Liver (tissue), 9 donors: ENCODE results near the gene CMIP. TPM values are rescaled to one million over a fixed set of nuclear protein-coding genes. Genes with fewer than 3 reads are reported as not detected.

ENCODE experiments used
- DNase-seq: peaks from one replicate; pipeline ENCODE4 v3.0.0-alpha.2; 2017; ENCODE audit warnings: low spot score
- H3K27ac ChIP-seq, 2 donors: one replicate each; pipeline ENCODE4 v1.7.0; 2013; ENCODE audit warnings: inconsistent platforms in 2 of 2, low read length in 2 of 2, control low read depth in 1 of 2, low read depth in 1 of 2, mild to moderate bottlenecking in 1 of 2
- H3K27me3 ChIP-seq, 4 donors: one replicate each; pipeline versions ENCODE4 v1.6.1 to v1.7.0; 2013; ENCODE audit warnings: low read length in 3 of 4, inconsistent platforms in 1 of 4, mild to moderate bottlenecking in 1 of 4, moderate library complexity in 1 of 4; ENCODE audit not compliant: control insufficient read depth in 4 of 4, insufficient read depth in 4 of 4
- H3K36me3 ChIP-seq, 4 donors: one replicate each; pipeline versions ENCODE4 v1.6.1 to v1.7.0; 2013; ENCODE audit warnings: low read length in 3 of 4, mild to moderate bottlenecking in 3 of 4, low read depth in 1 of 4, moderate library complexity in 1 of 4; ENCODE audit not compliant: control insufficient read depth in 4 of 4, insufficient read depth in 3 of 4
- H3K4me1 ChIP-seq, 4 donors: one replicate each; pipeline versions ENCODE4 v1.6.1 to v1.7.0; 2013; ENCODE audit warnings: low read length in 3 of 4, mild to moderate bottlenecking in 3 of 4, moderate library complexity in 1 of 4; ENCODE audit not compliant: control insufficient read depth in 4 of 4, insufficient read depth in 4 of 4
- H3K4me3 ChIP-seq, 3 donors: one replicate each; pipeline versions ENCODE4 v1.6.1 to v1.7.0; 2013; ENCODE audit warnings: low read length in 3 of 3, control low read depth in 1 of 3, low read depth in 1 of 3, mild to moderate bottlenecking in 1 of 3
- H3K9ac ChIP-seq, 2 donors: one replicate each; pipeline ENCODE4 v1.7.0; 2013; ENCODE audit warnings: low read length in 2 of 2, mild to moderate bottlenecking in 2 of 2, moderate library complexity in 2 of 2, control low read depth in 1 of 2, low read depth in 1 of 2
- H3K9me3 ChIP-seq, 4 donors: one replicate each; pipeline versions ENCODE4 v1.6.1 to v1.7.0; 2013; ENCODE audit warnings: low read length in 3 of 4; ENCODE audit not compliant: control insufficient read depth in 4 of 4
- EGR1 ChIP-seq, 2 donors: IDR thresholded peaks; 2 replicates each; pipeline ENCODE4 v1.6.1; 2016 to 2018; ENCODE audit warnings: antibody characterized with exemption in 2 of 2, low read depth in 2 of 2
- FOXA1 ChIP-seq: IDR thresholded peaks from 2 replicates; pipeline ENCODE4 v1.6.1; 2016; ENCODE audit warnings: antibody characterized with exemption
- FOXA2 ChIP-seq: IDR thresholded peaks from 2 replicates; pipeline ENCODE4 v1.6.1; 2016; ENCODE audit warnings: antibody characterized with exemption
- GABPA ChIP-seq, 2 donors: IDR thresholded peaks in 1 of 2; conservative IDR thresholded peaks in 1 of 2; 2 replicates each; pipeline ENCODE4 v1.6.1; 2016; ENCODE audit warnings: antibody characterized with exemption in 2 of 2, mild to moderate bottlenecking in 1 of 2, moderate library complexity in 1 of 2
- HNF4G ChIP-seq: IDR thresholded peaks from 2 replicates; pipeline ENCODE4 v1.6.1; 2016; ENCODE audit warnings: antibody characterized with exemption
- JUND ChIP-seq, 2 donors: IDR thresholded peaks; 2 replicates each; pipeline ENCODE4 v1.6.1; 2016; ENCODE audit warnings: antibody characterized with exemption in 2 of 2
- NR2F2 ChIP-seq: IDR thresholded peaks from 2 replicates; pipeline ENCODE4 v1.6.1; 2016; ENCODE audit warnings: antibody characterized with exemption
- RAD21 ChIP-seq, 2 donors: IDR thresholded peaks; 2 replicates each; pipeline ENCODE4 v1.6.1; 2016; ENCODE audit warnings: antibody characterized with exemption in 2 of 2, mild to moderate bottlenecking in 2 of 2
- RXRA ChIP-seq, 2 donors: IDR thresholded peaks; 2 replicates each; pipeline ENCODE4 v1.6.1; 2017 to 2018; ENCODE audit warnings: antibody characterized with exemption in 2 of 2, mild to moderate bottlenecking in 1 of 2
- TAF1 ChIP-seq: conservative IDR thresholded peaks from 2 replicates; pipeline ENCODE4 v1.6.1; 2016; ENCODE audit warnings: antibody characterized with exemption, mild to moderate bottlenecking
- YY1 ChIP-seq: IDR thresholded peaks from 2 replicates; pipeline ENCODE4 v1.6.1; 2016; ENCODE audit warnings: antibody characterized with exemption, mild to moderate bottlenecking
- WGBS: extraction: QIAGEN DNeasy Blood & Tissue Kit; methylation state at CpG from one replicate; pipeline ENCODE4 v1.1.7; 2013; 5-methylcytosine and 5-hydroxymethylcytosine counted together
- polyA plus RNA-seq, 2 donors: library from polyadenylated mRNA; stranded (reverse) in 1 of 2; unstranded in 1 of 2; fragments of 200-250 nt in 1 of 2; fragments of >200 nt in 1 of 2; fragmentation: Nextera tagmentation in 1 of 2; extraction: Ambion mirVana in 1 of 2; gene quantifications; one replicate each; pipeline versions ENCODE4 v1.2.1 to v1.2.3, GENCODE V29; 2013 to 2015
- total RNA-seq, 2 donors: library from RNA; depleted of rRNA; stranded (reverse); fragments of >200 nt; gene quantifications; one replicate each; pipeline ENCODE4 v1.2.3, GENCODE V29; 2014
- TF ChIP-seq, protein P1 (sequence below): IDR thresholded peaks from 2 replicates; pipeline ENCODE4 v1.6.1; 2016; ENCODE audit warnings: antibody characterized with exemption
- TF ChIP-seq, protein P2 (sequence below): IDR thresholded peaks from 2 replicates; pipeline ENCODE4 v1.6.1; 2016; ENCODE audit warnings: antibody characterized with exemption
- TF ChIP-seq, protein P3 (sequence below): IDR thresholded peaks from 2 replicates; pipeline ENCODE4 v1.6.1; 2016; ENCODE audit warnings: antibody characterized with exemption
- donor health status: healthy.
- donor health status: healthy.
- donor health status: healthy.
- donor health status: healthy.
- donor health status: healthy.

CMIP gene
- total and polyA plus RNA-seq, 4 donors = 1.7 to 15.6 (median 10.1) TPM

DNA sequence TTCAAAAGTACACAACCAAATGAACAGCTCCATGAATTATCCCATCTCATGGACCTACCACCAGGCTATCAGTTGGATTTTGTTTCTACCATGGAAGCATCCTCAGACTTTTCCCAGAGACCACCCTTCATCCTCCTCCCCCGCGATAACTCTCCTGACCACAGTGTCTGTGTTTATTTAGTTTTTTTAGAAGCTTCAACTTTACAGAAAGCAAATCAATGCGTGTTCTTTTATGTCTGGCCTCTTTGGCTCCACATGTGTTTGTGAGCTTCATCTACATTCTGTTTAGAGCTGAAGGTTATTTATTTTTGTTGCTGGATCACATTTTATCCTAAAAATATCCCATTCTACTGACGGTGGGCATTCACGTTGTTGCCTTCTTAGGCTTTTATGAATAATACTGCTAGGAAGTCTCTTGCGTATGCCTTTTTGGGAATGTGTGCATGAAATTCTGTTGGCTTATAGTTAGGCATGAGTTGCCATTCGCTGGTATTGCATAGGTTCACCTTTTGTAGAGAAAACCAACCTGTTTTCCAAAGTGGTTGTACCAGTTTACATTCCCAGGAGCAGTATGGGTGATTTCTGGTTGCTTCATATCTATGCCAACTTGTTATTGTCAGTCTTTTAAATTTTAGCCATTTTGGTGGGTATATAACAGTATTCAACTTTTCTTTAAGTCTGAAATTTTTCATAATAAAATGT is 83.0 kb downstream of the CMIP start (continued):
- no peak for TF ChIP-seq GABPA (IDR thresholded peaks at IDR 0.05 in 1 of 2, conservative IDR thresholded peaks at IDR 0.05 in 1 of 2)
- no peak for TF ChIP-seq HNF4G
- TF ChIP-seq FOXA1 = no peak
- TF ChIP-seq TAF1 = no peak
- TF ChIP-seq JUND (IDR thresholded peaks at IDR 0.05) = no peak
- TF ChIP-seq FOXA2 = no peak
- TF ChIP-seq, protein P1, sequence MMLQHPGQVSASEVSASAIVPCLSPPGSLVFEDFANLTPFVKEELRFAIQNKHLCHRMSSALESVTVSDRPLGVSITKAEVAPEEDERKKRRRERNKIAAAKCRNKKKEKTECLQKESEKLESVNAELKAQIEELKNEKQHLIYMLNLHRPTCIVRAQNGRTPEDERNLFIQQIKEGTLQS = no peak
- no peak for TF ChIP-seq RXRA (IDR thresholded peaks at IDR 0.05)
- no peak for TF ChIP-seq YY1
- TF ChIP-seq RAD21 (IDR thresholded peaks at IDR 0.05) = no peak
- no peak for TF ChIP-seq EGR1 (IDR thresholded peaks at IDR 0.05; ENCODE audit: low read depth in 2 of 2)

DNA sequence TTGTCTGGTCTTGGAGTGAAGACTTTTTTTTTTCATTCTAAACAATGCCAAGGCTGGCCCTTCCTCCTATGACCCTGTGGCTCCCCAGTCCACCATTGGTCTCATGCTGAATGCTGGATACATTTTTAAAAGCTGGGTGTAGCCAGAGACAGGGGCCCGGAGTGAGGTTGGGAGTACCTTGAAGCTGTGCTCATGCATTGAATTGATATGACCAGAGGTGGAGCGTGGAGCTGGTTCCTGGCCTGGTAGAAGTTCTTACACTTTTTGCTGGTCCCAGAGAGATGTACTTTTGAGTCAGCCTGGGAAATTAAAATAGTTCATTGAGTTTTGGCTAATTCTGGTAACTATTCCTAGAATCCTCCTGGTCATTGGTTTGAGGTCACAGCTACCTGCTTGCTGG is 83.6 kb downstream of the CMIP start:
- Histone ChIP-seq H3K9me3 (no peaks in the 10 kb centered on the region), H3K4me1 (peaks cover 7 to 26% (median 19%) of the 10 kb centered on the region in 4 donors), H3K4me3 (no peak overlapping the region), H3K27ac (no peak overlapping the region), H3K9ac (no peak overlapping the region), H3K36me3 (no peaks in the 10 kb centered on the region), H3K27me3 (no peaks in the 10 kb centered on the region)
- no peak for DNase-seq
- TF ChIP-seq, protein P1 = no peak
- WGBS = 97% methylated on average over 2 of the region's 2 CpGs

DNA sequence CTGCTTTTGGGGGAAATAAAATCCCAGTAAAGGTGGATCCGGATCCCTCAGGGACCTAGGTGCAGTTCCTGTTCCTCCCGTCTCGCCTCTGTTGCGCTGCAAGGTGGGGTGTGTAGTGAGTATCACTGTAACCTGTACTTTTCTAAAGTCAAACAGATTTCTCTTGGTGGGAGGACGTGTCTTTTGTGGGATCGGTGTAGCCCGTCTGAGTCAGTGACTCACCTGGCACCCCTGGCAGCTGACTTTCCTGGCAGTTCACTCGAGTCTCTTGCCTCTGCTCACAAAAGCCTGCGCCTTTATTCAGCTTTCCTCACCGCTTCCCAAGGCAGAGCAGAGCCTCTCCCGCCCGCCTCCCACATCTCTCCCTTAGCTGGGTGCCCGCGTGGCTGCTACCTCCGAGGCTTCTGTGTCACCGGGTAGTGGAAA is 85.7 kb downstream of the CMIP start:
- 98% methylated on average over 16 of the region's 16 CpGs for WGBS
- peaks cover 11 to 44% (median 37%) of the 10 kb centered on the region in 4 donors for H3K4me1 ChIP-seq

More for the DNA sequence above, 85.7 kb downstream of the CMIP start:
- no peaks in the 10 kb centered on the region for H3K36me3 ChIP-seq
- no peak overlapping the region for H3K9ac ChIP-seq
- no peak overlapping the region for H3K27ac ChIP-seq
- no peaks in the 10 kb centered on the region for H3K27me3 ChIP-seq
- H3K4me3 ChIP-seq = no peak overlapping the region
- DNase-seq = no peak
- no peaks in the 10 kb centered on the region for H3K9me3 ChIP-seq
- no peak for TF ChIP-seq HNF4G
- TF ChIP-seq FOXA1 = no peak
- no peak for TF ChIP-seq NR2F2
- no peak for TF ChIP-seq RXRA (IDR thresholded peaks at IDR 0.05)
- TF ChIP-seq, protein P2, sequence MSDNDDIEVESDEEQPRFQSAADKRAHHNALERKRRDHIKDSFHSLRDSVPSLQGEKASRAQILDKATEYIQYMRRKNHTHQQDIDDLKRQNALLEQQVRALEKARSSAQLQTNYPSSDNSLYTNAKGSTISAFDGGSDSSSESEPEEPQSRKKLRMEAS = no peak
- TF ChIP-seq, protein P3, sequence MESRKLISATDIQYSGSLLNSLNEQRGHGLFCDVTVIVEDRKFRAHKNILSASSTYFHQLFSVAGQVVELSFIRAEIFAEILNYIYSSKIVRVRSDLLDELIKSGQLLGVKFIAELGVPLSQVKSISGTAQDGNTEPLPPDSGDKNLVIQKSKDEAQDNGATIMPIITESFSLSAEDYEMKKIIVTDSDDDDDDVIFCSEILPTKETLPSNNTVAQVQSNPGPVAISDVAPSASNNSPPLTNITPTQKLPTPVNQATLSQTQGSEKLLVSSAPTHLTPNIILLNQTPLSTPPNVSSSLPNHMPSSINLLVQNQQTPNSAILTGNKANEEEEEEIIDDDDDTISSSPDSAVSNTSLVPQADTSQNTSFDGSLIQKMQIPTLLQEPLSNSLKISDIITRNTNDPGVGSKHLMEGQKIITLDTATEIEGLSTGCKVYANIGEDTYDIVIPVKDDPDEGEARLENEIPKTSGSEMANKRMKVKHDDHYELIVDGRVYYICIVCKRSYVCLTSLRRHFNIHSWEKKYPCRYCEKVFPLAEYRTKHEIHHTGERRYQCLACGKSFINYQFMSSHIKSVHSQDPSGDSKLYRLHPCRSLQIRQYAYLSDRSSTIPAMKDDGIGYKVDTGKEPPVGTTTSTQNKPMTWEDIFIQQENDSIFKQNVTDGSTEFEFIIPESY = no peak
